ES-I3 (cell line): ENCODE measurements around the gene GNAQ.

ENCODE experiments used
- H3K36me3 ChIP-seq: 2 replicates; pipeline ENCODE4 v1.6.1; 2013; ENCODE audit warnings: mild to moderate bottlenecking, low read length, control low read depth, moderate library complexity; ENCODE audit not compliant: insufficient read depth
- H3K4me1 ChIP-seq: 2 replicates; pipeline ENCODE4 v1.6.1; 2013; ENCODE audit warnings: mild to moderate bottlenecking, control low read depth, low read length; ENCODE audit not compliant: insufficient read depth
- H3K9ac ChIP-seq: 2 replicates; pipeline ENCODE4 v1.6.1; 2013; ENCODE audit warnings: low read depth, mild to moderate bottlenecking, low read length, moderate library complexity
- H3K9me3 ChIP-seq: 2 replicates; pipeline ENCODE4 v1.6.1; 2013; ENCODE audit warnings: mild to moderate bottlenecking, low read length, moderate library complexity; ENCODE audit not compliant: control insufficient read depth, insufficient read depth

The GNAQ gene

DNA sequence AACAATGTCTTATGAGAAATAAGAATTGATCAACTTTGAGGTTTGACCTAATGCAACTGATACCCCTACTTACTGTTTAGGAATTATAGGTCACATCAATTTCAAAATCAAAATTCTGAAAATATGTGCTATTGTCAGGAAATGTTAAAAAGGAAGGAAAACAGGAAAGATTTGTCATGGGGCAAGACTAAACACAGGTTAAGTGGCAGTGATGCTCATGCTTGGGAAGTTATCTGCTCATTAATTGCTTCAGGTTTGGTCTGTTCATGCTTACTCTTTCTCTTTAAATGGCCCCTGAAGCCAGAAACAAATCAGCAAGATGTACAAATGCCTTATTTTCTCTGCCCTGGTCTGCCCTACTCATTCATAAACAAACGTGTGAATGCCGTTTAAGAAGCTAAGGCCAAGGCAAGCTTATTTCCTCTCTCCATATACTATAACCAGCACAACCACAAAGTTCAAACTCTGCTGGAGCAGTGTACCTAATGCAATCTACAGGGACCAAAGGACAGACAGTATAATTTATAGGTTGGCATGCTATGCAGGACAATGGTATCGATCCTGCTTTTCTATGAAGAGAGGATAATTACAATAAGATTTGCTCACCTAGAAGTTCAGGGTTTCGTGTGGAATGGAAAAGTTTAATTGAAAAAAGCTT lies 177.2 kb downstream of the GNAQ start:
- H3K9ac ChIP-seq, result no peak overlapping the region
- H3K4me1 ChIP-seq, result 0 out of 2 replicates have a peak, but pooled peaks cover 5% of the 10 kb centered on the region
- H3K9me3 ChIP-seq, result no peaks in the 10 kb centered on the region
- H3K36me3 ChIP-seq, result no peaks in the 10 kb centered on the region

DNA sequence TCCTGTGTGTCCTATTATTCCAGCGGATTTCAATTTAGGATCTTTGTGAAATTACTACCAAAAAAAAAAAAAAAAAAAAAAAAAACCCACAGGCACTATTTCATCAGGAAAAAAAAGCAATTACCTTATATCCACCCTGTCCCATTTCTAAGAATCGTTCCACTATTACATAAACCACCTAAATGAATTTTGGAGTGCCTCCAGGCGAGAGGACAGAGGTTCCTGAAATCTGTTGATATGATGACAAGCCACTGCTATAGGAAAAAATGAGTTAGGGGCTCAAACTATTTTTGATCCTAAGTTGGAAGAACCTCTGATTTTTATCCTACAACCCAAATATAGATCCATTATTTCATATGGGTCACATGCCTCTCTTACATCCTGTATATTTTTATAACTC lies 177.9 kb downstream of the GNAQ start:
- H3K9me3 ChIP-seq, result no peaks in the 10 kb centered on the region
- 0 out of 2 replicates have a peak, but pooled peaks cover 5% of the 10 kb centered on the region for H3K4me1 ChIP-seq
- no peaks in the 10 kb centered on the region for H3K36me3 ChIP-seq

DNA sequence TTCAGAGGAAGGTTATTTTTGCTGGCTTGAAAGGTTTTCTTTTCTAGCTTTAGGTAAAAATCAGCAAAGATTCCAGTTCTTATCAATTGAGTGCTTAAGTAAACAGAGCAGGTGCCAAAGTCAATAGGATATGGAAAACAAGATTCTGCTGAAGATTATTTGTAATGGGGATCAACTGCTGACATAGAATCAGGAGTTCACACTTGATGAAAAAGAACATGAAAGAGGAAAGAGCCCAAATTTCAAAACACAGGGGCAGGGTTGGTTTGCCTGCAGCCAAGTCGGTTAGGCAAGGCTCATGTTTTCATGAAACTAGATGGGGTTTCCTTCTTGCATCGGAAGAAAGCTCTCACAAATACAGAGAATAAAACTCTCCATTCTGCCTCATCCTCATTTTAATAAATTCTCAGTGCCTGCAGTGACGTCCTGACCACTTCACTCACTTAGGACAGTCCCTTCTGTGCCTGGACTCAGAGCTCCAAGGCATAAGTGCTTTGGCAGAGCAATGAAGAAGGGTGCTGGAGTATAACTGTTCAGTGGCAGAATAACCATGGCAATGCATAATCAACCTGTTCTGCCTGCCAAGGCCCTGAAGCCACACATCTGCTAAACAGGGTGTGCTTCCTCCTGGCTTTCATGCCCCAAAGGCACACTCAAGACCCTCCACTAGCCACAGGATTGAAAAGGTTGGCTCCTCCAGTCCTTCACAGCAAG lies 179.6 kb downstream of the GNAQ start:
- H3K4me1 ChIP-seq, result peaks cover 14% of the 10 kb centered on the region; the same call in 1 of the 2 replicates
- H3K36me3 ChIP-seq, result no peaks in the 10 kb centered on the region
- H3K9me3 ChIP-seq, result no peaks in the 10 kb centered on the region
- H3K9ac ChIP-seq, result no peak overlapping the region

More for the DNA sequence above, 177.9 kb downstream of the GNAQ start:
- no peak overlapping the region for H3K9ac ChIP-seq

DNA sequence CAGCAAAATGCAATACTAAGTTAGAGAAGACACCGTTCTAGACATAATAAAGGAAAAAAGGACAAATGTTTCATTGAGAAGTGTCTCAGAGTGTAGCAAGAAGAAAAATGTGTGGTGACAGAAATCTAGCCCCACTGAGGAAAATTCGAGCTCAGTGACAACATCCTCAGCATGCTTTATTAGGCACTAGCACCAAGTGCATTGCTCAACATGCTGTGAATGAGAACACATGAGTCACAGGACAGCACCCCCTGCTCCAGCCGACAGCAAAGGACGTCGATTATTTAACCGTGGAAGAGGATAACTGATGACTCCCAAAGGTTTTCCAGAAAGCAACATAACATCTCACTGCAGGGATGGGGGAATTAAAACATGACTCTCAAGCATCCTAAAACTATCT lies 182.7 kb downstream of the GNAQ start:
- H3K9me3 ChIP-seq, result no peaks in the 10 kb centered on the region
- H3K36me3 ChIP-seq, result no peaks in the 10 kb centered on the region
- H3K9ac ChIP-seq, result no peak overlapping the region
- H3K4me1 ChIP-seq, result peaks cover 10% of the 10 kb centered on the region; the same call in 1 of the 2 replicates

DNA sequence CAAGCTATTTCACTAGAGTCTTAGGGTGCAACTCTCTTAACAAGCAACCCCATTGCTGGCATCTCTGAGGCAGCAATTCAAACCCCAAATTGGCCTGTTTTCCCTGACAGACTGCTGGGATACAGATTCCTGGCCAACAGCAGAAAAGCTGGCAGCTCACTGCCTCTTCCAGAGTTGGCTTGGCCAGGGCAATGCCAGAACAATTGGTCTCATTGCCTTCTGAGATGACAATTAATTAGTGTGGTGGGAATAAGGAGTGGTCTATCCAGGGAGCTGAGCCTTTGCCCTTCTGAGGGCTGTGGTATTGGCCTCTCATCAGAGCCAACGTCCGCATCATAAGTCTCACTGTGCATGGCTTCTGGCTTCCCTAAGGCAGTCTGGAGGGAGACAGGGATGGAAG lies 183.2 kb downstream of the GNAQ start:
- Histone ChIP-seq H3K4me1 (peaks cover 15% of the 10 kb centered on the region; the same call in 1 of the 2 replicates), H3K9me3 (no peaks in the 10 kb centered on the region), H3K9ac (no peak overlapping the region), H3K36me3 (no peaks in the 10 kb centered on the region)

DNA sequence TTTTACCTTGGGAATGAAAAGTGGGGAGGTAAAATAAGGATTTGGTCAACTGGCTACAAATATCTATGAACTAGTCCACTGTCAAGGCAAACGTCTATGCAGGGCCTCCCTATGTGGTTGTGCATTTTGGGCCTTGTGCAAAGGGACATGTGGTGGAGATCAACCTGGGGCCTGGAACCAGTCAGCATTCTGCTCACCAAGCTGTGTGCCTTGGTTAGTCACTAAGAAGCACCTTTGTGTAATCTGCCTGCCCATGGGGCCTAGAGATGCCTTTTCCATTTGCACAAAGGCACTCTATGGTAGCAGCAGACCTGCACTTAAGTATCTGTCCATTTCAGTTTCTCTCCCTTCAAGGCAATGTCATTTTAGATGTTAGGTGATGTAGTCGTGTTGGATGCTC lies 184.0 kb downstream of the GNAQ start:
- peaks cover 18% of the 10 kb centered on the region; the same call in 1 of the 2 replicates for H3K4me1 ChIP-seq
- no peaks in the 10 kb centered on the region for H3K9me3 ChIP-seq
- H3K9ac ChIP-seq, result no peak overlapping the region
- H3K36me3 ChIP-seq, result no peaks in the 10 kb centered on the region

DNA sequence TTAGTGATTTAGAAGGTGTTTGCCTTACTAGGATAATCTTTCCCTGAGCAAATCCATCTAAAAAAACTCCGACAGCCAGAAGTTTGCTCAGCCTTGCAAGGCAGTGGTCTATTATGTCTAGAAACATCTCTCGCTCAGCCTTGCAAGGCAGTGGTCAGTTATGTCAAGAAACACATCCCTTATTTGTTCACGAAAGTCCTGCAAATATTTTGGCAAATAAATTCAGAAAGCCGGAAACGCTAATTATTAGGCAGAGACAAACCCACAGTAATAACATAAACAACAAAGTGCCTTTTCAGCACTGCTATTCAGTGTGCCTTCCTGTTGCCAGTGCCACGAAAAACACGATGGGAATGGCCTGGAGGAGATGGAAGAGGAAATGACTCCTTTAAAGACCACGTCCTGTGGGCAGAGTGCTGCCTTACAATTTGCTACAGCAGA lies 184.5 kb downstream of the GNAQ start:
- Histone ChIP-seq H3K4me1 (peaks cover 18% of the 10 kb centered on the region; the same call in 1 of the 2 replicates), H3K36me3 (no peaks in the 10 kb centered on the region), H3K9ac (no peak overlapping the region), H3K9me3 (no peaks in the 10 kb centered on the region)

DNA sequence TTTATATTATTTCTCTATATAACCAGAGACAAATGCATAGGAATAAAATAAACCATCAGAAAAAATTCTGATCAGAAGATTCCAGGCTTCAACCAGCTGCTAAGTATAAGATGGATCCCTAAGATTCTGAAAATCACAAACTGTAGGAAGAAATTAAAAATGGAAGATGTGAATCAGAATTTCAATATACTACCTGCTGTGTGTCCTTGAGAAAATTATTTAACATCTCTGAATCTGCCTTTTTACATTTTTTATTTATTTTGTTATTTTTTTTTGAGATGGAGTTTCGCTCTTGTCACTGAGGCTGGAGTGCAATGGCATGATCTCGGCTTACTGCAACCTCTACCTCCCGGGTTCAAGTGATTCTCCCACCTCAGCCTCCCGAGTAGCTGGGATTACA lies 187.2 kb downstream of the GNAQ start:
- H3K4me1 ChIP-seq, result peaks cover 18% of the 10 kb centered on the region; the same call in 1 of the 2 replicates
- H3K9ac ChIP-seq, result no peak overlapping the region
- no peaks in the 10 kb centered on the region for H3K36me3 ChIP-seq
- no peaks in the 10 kb centered on the region for H3K9me3 ChIP-seq

DNA sequence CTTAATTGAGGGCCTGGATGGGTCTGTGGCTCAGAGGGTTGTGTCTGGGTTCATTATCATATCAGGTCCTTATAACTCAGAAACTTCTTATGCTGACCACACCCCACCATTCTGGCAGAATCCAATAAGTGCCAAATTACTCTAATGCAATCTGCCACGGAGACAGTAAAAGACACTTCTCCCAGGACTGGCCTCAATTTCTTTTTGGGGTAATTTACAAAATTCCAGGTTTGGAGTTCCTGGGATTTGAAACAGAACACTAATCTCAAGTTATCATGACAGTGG lies 187.8 kb downstream of the GNAQ start:
- H3K9ac ChIP-seq, result no peak overlapping the region
- H3K4me1 ChIP-seq, result peaks cover 18% of the 10 kb centered on the region; the same call in 1 of the 2 replicates

DNA sequence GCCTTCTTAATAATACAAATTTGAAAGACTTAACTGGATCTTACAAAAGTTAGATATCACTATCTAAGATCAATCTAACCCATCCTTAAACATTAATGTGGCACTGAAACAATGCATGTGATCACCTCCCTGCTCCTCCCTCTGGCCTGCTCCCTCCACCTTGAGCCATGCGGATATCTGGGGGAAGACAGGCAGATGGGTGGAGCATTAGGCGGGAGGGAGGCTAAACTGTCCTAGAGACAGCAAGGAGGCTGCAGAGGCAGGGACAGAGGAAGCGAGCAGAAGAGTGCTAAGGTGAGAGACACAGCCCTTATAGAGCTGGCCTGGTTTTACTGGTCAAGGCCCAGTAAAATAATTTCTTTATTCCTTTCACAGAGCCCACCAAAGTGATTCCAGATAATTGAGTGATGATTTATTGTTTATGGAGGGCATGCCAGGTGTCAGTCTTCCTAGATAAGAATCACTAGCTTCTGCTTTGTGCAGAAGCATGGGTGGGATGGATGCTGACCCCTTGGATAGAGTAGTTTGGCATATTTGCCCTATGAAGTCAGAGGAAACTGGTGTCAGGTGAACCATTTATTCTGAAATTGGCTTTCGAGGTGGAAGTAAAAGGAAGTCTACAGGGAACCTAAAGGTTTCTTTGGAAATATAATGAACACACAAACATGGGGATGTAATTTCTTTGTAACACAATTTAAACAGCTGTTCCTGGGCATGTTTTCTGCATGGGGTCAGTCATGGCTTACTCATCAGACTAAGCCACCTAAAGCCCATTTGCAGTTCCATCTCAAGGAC lies 188.3 kb downstream of the GNAQ start:
- Histone ChIP-seq H3K4me1 (peaks cover 15% of the 10 kb centered on the region; the same call in 1 of the 2 replicates), H3K9ac (no peak overlapping the region), H3K9me3 (no peaks in the 10 kb centered on the region), H3K36me3 (no peaks in the 10 kb centered on the region)

More for the DNA sequence above, 187.8 kb downstream of the GNAQ start:
- Histone ChIP-seq H3K9me3 (no peaks in the 10 kb centered on the region), H3K36me3 (no peaks in the 10 kb centered on the region)

DNA sequence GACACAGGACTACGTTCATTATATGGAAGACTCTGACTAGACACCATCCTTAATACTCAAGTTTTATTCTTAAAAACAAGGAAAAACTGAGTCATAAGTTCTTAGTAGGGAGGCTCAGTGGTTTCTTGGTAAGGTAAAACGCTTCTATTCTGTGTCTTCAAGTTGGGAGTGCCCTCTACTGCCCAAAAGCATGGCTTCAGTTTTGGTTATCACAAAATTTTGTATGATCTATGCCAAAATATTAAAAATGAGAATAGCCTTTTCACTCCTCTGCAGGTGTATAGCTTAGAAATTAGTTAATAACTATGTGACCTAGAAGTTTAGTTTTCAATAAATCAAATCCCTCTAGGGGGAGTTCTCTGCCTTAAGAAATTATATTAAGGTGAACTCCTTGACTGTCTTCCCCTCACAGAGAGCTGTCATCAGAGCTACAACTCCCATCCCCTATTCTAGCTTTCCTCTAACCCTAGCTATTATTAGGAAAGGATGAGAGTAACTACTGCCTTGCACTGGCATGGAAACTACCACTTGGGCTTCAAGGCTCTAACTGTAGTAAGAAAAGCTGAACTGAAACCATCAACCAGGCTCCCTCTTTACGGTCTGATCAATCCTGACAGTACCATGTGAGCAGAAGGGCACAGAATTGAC lies 189.7 kb downstream of the GNAQ start:
- Histone ChIP-seq H3K9ac (no peak overlapping the region), H3K9me3 (no peaks in the 10 kb centered on the region), H3K4me1 (peaks cover 8% of the 10 kb centered on the region; the same call in 1 of the 2 replicates), H3K36me3 (no peaks in the 10 kb centered on the region)

DNA sequence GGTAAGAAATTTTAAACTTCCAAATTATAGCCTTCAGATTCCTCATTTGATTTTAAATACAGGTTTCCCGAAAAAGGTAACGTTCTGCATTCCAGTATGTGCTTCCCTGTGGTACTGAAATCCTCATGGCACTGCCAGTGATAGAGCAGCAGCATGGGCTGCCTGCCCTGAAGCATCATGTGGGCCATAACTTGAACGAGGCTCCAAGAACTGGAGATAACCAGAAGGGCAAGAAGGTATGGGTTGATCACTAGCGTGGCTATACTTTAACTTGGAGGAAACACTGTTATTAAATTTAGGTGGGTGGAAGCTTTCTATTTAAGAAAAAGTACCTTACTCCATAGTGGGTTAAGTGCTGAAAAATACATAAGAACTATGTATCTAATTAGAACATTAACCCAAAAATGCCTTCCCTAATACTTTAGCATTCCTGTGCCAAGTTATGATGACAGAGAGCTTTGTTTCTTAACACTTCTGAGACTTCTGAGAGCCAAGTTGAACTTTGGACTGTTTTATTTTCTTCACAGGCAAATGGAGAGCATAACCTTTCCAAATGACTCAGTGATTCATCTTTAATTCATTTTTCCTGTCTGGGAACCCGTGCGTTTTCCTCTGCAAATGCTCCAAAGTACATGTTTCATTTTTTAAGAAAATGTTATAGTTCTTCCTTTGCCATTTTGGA lies 192.0 kb downstream of the GNAQ start:
- Histone ChIP-seq H3K36me3 (no peaks in the 10 kb centered on the region), H3K9ac (no peak overlapping the region), H3K9me3 (no peaks in the 10 kb centered on the region), H3K4me1 (peaks cover 8% of the 10 kb centered on the region; the same call in 1 of the 2 replicates)

DNA sequence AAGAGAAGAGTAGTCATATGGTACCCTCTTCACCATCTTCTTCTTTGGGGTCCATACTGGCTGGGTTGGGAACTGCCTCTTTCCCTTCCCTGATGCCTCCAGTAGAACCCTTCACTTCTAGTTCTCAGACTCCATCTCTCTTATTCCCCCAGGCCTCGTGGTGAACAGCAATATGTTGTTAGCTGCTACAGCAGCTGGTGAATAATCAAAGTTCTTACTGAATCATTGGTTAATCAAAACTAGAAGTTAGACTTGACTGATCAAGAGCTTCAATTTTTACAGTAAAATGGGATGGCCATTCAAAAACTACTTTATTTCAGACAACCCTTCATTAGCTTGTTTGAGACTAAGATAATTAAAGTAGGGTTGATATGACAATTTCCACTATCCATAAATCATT lies 192.6 kb downstream of the GNAQ start:
- H3K36me3 ChIP-seq, result no peaks in the 10 kb centered on the region
- H3K4me1 ChIP-seq, result peaks cover 8% of the 10 kb centered on the region; the same call in 1 of the 2 replicates
- no peaks in the 10 kb centered on the region for H3K9me3 ChIP-seq
- no peak overlapping the region for H3K9ac ChIP-seq
